ENCODE data around the gene PRSS1.

- TF ChIP-seq CTCF (IDR thresholded peaks at IDR 0.05; ENCODE audit: control extremely low read depth in 1 of 3, insufficient read depth in 1 of 3, low read depth in 1 of 3, low read length in 3 of 3): no peak
- no peak for TF ChIP-seq TAF1 (IDR thresholded peaks at IDR 0.05; ENCODE audit: low read depth, low read length)
- no peak for TF ChIP-seq JUN (IDR thresholded peaks at IDR 0.05; ENCODE audit: low read depth, low read length)
- no peak for TF ChIP-seq RAD21 (IDR thresholded peaks at IDR 0.05 in 1 of 2, conservative IDR thresholded peaks at IDR 0.05 in 1 of 2; ENCODE audit: low read depth in 2 of 2, low read length in 2 of 2)
- no peak for TF ChIP-seq EZH2 (IDR thresholded peaks at IDR 0.05; ENCODE audit: low read depth, low read length, severe bottlenecking)
- no peak for TF ChIP-seq EP300 (IDR thresholded peaks at IDR 0.05; ENCODE audit: borderline replicate concordance in 1 of 2, low read depth in 2 of 2, low read length in 2 of 2)
- TF ChIP-seq EGR1 (IDR thresholded peaks at IDR 0.05; ENCODE audit: borderline replicate concordance, low read depth, low read length): no peak
- no peak for TF ChIP-seq POLR2A (IDR thresholded peaks at IDR 0.05; ENCODE audit: control extremely low read depth in 1 of 2, low read depth in 2 of 2, low read length in 2 of 2)
- TF ChIP-seq NRF1 (IDR thresholded peaks at IDR 0.05; ENCODE audit: low read depth, low read length): no peak
- no peak for TF ChIP-seq SUZ12 (IDR thresholded peaks at IDR 0.05; ENCODE audit: low read length)
Observed at GRCh38 chr7:142750321-142750938, 1.2 kb downstream of the PRSS1 start.

Measured in H1 (cell line).